Sigmoid colon (tissue), 7 donors: ENCODE results near the gene ZFTA. TPM values are rescaled to one million over a fixed set of nuclear protein-coding genes. Genes with fewer than 3 reads are reported as not detected.

Experiments
- DNase-seq: peaks from one replicate; pipeline ENCODE4 v3.0.0-alpha.2; 2019
- H3K27ac ChIP-seq, 4 donors: fragments of 200-600 bp; sonication (generic); one replicate each; pipeline ENCODE4 v1.5.1; 2016 to 2019; ENCODE audit warnings: mild to moderate bottlenecking in 1 of 4
- H3K27me3 ChIP-seq, 3 donors: fragments of 200-600 bp; sonication (generic); one replicate each; pipeline ENCODE4 v1.5.1; 2019; ENCODE audit warnings: mild to moderate bottlenecking in 1 of 3
- H3K36me3 ChIP-seq, 4 donors: fragments of 200-600 bp; sonication (generic); one replicate each; pipeline ENCODE4 v1.5.1; 2016 to 2019
- H3K4me1 ChIP-seq, 4 donors: fragments of 200-600 bp; sonication (generic); one replicate each; pipeline ENCODE4 v1.5.1; 2017 to 2019
- H3K4me3 ChIP-seq, 4 donors: fragments of 200-600 bp; sonication (generic); one replicate each; pipeline ENCODE4 v1.5.1; 2017 to 2019; ENCODE audit warnings: mild to moderate bottlenecking in 2 of 4, moderate library complexity in 1 of 4
- H3K9me3 ChIP-seq, 4 donors: fragments of 200-600 bp in 3 of 4; sonication (generic) in 3 of 4; one replicate each; pipeline versions ENCODE4 v1.5.1 to v1.6.1; 2013 to 2019
- EP300 ChIP-seq, 4 donors: sonication (generic); formaldehyde crosslinking; IDR thresholded peaks; one replicate each; pipeline ENCODE4 v1.6.1; 2017; ENCODE audit warnings: antibody characterized with exemption in 4 of 4
- POLR2A ChIP-seq, 2 donors: fragments of 450-650 bp; IDR thresholded peaks; one replicate each; pipeline ENCODE4 v1.6.1; 2016; ENCODE audit warnings: antibody characterized with exemption in 2 of 2, mild to moderate bottlenecking in 2 of 2, moderate library complexity in 2 of 2
- POLR2AphosphoS5 ChIP-seq, 4 donors: sonication (generic); formaldehyde crosslinking; IDR thresholded peaks; one replicate each; pipeline ENCODE4 v1.6.1; 2017; ENCODE audit warnings: antibody characterized with exemption in 4 of 4
- WGBS, 2 donors: extraction: QIAGEN DNeasy Blood & Tissue Kit; methylation state at CpG; one replicate each; pipeline ENCODE4 v1.1.7; 2013; 5-methylcytosine and 5-hydroxymethylcytosine counted together
- intact Hi-C: fragments of 100-400 bp; cut with DNase I; formaldehyde crosslinking; loops from one replicate; pipeline ENCODE4 v1.15.1; 2023
- polyA plus RNA-seq, 3 donors: library from polyadenylated mRNA; stranded (reverse); fragments of 200-250 nt; gene quantifications; one replicate each; pipeline ENCODE4 v1.2.3, GENCODE V29; 2013
- total RNA-seq, 4 donors: library from RNA; depleted of rRNA; stranded (reverse); fragments of >200 nt; gene quantifications; one replicate each; pipeline ENCODE4 v1.1.0, GENCODE V29; 2016
- TF ChIP-seq, protein P1 (sequence below), 4 experiments: fragments of 450-650 bp in 3 of 4; fragments of 200-600 bp in 1 of 4; IDR thresholded peaks; one replicate each; pipeline ENCODE4 v1.5.1; 2016 to 2019; ENCODE audit warnings: antibody characterized with exemption in 4 of 4, mild to moderate bottlenecking in 3 of 4, moderate library complexity in 2 of 4
- donor health status: healthy with polysubstance abuse.
- donor health status: Bipolar disorder and iron deficiency.
- donor health status: healthy.

Gene ZFTA
- total RNA-seq, result 10 to 100 TPM; 11.1 to 20.4 (median 13.6) TPM
- polyA plus RNA-seq, result 1 to 10 TPM in 2 of 3 donors, under 1 TPM in 1; 0.69 to 4.0 (median 3.6) TPM

DNA sequence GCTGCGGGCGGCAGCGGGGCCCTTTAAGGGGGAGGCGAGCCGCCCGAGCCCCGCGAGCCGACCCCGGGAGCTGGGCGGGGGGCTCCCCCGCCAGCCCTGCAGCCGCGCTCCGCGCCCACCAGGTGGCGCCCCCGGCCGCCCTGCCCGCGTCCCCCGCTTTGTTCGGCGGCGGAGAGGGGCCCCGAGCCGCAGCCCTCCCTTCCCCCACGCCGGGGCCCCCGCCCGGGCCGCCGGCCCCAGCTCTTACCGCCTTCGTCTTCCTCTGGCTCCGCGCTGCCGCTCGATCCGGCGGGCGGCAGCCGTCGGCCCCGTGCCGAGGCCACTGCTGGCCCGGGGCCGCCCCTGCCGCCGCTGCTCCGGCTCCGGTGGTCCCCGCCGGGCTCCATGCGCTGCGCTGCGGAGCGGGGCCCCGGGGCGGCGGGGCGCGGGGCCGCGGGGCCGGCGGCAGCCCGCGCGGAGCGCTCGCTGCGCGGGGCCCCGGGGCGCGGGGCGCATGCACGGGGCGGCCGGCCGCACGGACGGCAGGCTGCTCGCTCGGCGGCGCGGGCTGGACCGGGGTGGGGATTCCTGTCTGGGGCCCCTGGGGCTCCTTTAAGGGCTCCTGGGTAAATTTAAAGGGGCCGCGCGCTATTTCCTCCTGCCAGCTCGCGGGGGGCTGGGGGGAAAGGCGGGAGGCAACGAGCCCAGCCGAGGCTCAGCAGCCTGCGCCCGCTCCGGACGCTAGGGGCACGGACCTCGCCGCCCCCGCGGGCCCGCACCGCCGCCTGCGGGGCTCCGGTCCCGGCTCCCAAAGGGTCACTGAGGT, at the start of gene ZFTA:
Gene ZFTA, minus strand, starts transcription at position 539 of the 805 bp plus-strand sequence. Its CDS starts 153 bp downstream, at position 386.
- H3K4me1 ChIP-seq, result peaks cover 0 to 54% (median 48%) of the 10 kb centered on the region in 4 donors
- intact Hi-C loops, result loop anchor here (1.0 to 10.0 kb wide), 3 partner anchors 45 to 984 kb away; partner anchors contain the start of genes NAA40, SPINDOC and TMEM179B
- peak within 1 kb of the TSS; percentile 86 to 94 (median 91) for H3K27ac ChIP-seq
- TF ChIP-seq, protein P1, sequence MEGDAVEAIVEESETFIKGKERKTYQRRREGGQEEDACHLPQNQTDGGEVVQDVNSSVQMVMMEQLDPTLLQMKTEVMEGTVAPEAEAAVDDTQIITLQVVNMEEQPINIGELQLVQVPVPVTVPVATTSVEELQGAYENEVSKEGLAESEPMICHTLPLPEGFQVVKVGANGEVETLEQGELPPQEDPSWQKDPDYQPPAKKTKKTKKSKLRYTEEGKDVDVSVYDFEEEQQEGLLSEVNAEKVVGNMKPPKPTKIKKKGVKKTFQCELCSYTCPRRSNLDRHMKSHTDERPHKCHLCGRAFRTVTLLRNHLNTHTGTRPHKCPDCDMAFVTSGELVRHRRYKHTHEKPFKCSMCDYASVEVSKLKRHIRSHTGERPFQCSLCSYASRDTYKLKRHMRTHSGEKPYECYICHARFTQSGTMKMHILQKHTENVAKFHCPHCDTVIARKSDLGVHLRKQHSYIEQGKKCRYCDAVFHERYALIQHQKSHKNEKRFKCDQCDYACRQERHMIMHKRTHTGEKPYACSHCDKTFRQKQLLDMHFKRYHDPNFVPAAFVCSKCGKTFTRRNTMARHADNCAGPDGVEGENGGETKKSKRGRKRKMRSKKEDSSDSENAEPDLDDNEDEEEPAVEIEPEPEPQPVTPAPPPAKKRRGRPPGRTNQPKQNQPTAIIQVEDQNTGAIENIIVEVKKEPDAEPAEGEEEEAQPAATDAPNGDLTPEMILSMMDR (IDR thresholded peaks at IDR 0.05), result peak in 1 of 4 experiments; percentile 67
- TF ChIP-seq POLR2A (IDR thresholded peaks at IDR 0.05), result no peak
- peak; percentile 87 for DNase-seq
- H3K9me3 ChIP-seq, result no peaks in the 10 kb centered on the region
- no peaks in the 10 kb centered on the region for H3K36me3 ChIP-seq
- WGBS, 2 donors, result 0 to 1% methylated on average over 113 of the region's 113 CpGs
- peak within 1 kb of the TSS; percentile 72 to 95 (median 90) for H3K4me3 ChIP-seq
- H3K27me3 ChIP-seq, result no peaks in the 10 kb centered on the region

DNA sequence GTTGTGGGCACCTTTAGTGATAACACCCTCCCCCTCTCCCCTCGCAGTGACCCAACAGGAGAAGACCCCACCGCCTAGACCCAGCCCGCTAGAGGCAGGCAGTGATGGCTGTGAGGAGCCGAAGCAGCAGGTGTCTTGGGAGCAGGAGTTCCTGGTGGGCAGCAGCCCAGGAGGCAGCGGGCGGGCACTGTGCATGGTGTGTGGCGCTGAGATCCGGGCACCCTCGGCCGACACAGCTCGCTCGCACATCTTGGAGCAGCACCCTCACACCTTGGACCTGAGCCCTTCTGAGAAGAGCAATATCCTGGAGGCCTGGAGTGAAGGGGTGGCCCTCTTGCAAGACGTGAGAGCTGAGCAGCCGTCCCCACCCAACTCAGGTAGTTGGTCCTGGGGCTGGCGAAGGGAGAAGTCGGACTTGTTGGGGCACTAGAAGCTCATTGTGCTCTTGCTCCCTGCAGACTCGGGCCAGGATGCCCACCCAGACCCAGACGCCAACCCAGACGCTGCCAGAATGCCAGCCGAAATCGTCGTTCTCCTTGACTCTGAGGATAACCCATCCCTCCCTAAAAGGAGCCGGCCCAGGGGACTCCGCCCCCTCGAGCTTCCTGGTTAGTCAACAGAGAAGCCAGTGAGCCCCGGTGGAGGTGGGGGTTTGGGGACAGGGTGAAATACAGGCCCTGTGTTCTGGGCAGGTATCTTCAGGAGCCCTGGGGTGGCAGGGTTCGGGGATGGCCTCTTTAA, 49.4 kb upstream of the ZFTA start:
- WGBS, 2 donors, result 90 to 92% methylated on average over 27 of the region's 27 CpGs
- H3K4me3 ChIP-seq, result no peak overlapping the region
- peaks cover 26 to 60% (median 47%) of the 10 kb centered on the region in 4 donors for H3K36me3 ChIP-seq
- TF ChIP-seq POLR2A (IDR thresholded peaks at IDR 0.05), result no peak
- H3K4me1 ChIP-seq, result peaks cover 0 to 26% (median 20%) of the 10 kb centered on the region in 4 donors
- no peaks in the 10 kb centered on the region for H3K27me3 ChIP-seq
- H3K9me3 ChIP-seq, result no peaks in the 10 kb centered on the region
- intact Hi-C loops, result no loop called here
- H3K27ac ChIP-seq, result no peak overlapping the region
- DNase-seq, result no peak

DNA sequence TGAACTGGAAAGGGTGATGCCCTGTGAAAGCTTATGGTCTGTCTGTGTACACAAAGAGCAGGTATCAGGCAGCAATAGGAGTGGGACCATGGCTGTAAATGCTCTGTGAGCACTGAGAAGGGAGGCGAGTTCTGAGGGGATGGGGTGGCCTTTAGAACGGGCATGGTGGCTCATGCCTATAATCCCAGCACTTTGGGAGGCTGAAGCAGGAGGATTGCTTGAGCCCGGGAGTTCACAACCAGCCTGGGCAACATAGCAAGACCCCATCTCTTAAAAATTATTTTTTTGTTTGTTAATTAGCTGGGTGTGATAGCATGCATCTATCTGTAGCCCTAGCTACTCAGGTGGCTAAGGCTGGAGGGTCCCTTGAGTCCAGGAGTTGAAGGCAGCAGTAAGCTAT, 48.2 kb upstream of the ZFTA start:
- H3K36me3 ChIP-seq, result peaks cover 26 to 48% (median 37%) of the 10 kb centered on the region in 4 donors
- WGBS, 2 donors, result 97% methylated on average over 3 of the region's 3 CpGs
- H3K4me1 ChIP-seq, result peaks cover 0 to 32% (median 27%) of the 10 kb centered on the region in 4 donors
- TF ChIP-seq POLR2AphosphoS5 (IDR thresholded peaks at IDR 0.05) (no peak), POLR2A (IDR thresholded peaks at IDR 0.05) (no peak), EP300 (IDR thresholded peaks at IDR 0.05) (no peak)
- TF ChIP-seq, protein P1 (IDR thresholded peaks at IDR 0.05), result no peak
- no peak overlapping the region for H3K4me3 ChIP-seq
- H3K27me3 ChIP-seq, result no peaks in the 10 kb centered on the region
- DNase-seq, result no peak
- intact Hi-C loops, result no loop called here
- no peak overlapping the region for H3K27ac ChIP-seq
- H3K9me3 ChIP-seq, result no peaks in the 10 kb centered on the region

DNA sequence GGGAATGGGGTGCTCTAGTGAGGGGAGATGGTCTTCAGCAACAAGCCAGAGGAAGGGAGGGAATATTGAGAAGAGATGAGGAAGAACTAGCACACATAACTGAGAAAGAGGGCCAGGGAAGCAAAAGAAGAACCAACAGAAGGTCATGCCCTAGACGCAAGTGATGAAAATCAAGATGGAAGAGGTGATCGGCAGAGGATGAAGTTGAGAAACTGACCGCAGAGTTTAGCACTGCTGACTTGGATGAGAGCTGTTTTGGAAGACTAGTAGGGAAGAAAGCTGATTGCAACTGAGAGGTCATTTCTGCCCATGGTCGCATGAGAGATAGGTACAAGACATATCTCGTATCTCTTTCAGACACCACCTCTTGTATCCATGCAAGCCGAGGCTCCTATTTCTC, 47.6 kb upstream of the ZFTA start:
- Histone ChIP-seq H3K4me1 (peaks cover 0 to 32% (median 27%) of the 10 kb centered on the region in 4 donors), H3K4me3 (no peak overlapping the region), H3K36me3 (peaks cover 26 to 43% (median 33%) of the 10 kb centered on the region in 4 donors), H3K9me3 (no peaks in the 10 kb centered on the region), H3K27me3 (no peaks in the 10 kb centered on the region), H3K27ac (no peak overlapping the region)
- TF ChIP-seq POLR2AphosphoS5 (IDR thresholded peaks at IDR 0.05), result no peak
- TF ChIP-seq POLR2A (IDR thresholded peaks at IDR 0.05), result no peak
- intact Hi-C loops, result no loop called here
- no peak for DNase-seq
- WGBS, 2 donors, result 94% methylated on average over 6 of the region's 6 CpGs

DNA sequence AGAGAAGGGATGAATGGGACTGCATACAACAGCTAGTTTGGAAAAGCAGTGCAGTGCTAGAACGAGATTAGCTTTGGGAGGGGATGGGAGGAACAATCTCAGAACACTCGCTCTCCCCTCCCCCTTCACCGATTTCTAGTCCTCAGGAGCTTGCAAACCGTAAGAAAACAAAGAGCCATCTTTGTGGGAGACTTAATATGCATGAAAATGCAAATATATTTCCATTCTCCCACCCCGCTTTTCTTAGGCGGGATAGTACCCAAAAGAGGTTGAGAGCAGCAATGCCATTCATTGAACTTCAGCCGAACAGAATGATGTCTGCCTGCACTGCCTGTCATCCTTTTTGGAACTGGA, 45.8 kb upstream of the ZFTA start:
- Histone ChIP-seq H3K27me3 (no peaks in the 10 kb centered on the region), H3K4me1 (peaks cover 0 to 32% (median 27%) of the 10 kb centered on the region in 4 donors), H3K4me3 (peak overlapping the region; percentile 92 to 98 (median 94)), H3K36me3 (peaks cover 15 to 27% (median 20%) of the 10 kb centered on the region in 4 donors), H3K9me3 (no peaks in the 10 kb centered on the region), H3K27ac (peak overlapping the region in 3 of 4 donors; percentile 90 to 95 (median 92))
- 33 to 36% methylated on average over 7 of the region's 7 CpGs for WGBS, 2 donors
- TF ChIP-seq POLR2AphosphoS5 (IDR thresholded peaks at IDR 0.05) (no peak), EP300 (IDR thresholded peaks at IDR 0.05) (no peak), POLR2A (IDR thresholded peaks at IDR 0.05) (no peak)
- TF ChIP-seq, protein P1 (IDR thresholded peaks at IDR 0.05), result no peak
- DNase-seq, result no peak
- intact Hi-C loops, result no loop called here
